Measurements from ENCODE around the gene KRT84.

Gene KRT84

DNA sequence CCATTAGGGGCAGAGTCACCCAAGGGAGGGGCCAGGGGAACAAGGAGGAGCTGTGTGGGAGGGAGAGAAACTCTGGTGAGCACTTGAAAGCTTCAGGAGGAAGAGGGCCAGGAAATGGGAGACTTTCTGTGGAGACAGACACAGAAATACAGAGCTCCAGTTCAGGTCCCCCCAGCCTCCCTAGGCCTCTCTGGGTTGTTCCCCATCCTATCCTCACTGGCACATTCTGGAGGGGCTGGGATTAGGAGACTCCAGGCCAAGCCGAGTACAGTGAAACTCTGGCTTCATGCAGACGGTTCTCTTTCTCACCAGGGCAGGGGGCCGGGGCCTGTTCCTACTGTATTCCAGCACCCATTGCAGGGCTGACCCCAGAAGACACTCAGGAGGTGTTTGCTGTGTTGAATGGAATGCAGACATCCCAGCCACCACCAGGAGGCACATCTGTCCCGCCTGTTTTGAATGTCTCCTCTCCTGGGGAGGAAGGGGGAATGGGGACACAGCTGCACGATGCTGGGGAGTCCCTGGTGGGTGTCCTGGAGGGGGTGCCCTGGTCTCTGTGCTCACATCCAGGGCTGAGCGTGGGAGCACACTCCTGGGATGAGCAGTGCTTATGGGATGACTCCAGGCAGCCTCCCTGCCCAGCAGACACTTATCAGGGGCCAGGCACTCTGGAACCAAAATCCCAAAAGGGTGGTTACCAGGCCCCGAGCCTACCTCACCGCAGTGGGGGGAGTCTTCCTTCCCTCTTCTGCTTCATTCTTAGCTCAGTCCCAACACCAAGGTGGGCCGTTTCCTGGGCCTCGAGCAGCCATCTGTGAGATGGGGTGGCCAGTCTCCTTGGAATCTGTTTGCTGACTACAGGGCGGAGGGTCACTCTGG is 5.5 kb upstream of the KRT84 start:
- H3K4me3 ChIP-seq: no peak overlapping the region
- H3K27ac ChIP-seq: peak overlapping the region in 20 of 21 experiments; percentile 0 to 77 (median 62)

DNA sequence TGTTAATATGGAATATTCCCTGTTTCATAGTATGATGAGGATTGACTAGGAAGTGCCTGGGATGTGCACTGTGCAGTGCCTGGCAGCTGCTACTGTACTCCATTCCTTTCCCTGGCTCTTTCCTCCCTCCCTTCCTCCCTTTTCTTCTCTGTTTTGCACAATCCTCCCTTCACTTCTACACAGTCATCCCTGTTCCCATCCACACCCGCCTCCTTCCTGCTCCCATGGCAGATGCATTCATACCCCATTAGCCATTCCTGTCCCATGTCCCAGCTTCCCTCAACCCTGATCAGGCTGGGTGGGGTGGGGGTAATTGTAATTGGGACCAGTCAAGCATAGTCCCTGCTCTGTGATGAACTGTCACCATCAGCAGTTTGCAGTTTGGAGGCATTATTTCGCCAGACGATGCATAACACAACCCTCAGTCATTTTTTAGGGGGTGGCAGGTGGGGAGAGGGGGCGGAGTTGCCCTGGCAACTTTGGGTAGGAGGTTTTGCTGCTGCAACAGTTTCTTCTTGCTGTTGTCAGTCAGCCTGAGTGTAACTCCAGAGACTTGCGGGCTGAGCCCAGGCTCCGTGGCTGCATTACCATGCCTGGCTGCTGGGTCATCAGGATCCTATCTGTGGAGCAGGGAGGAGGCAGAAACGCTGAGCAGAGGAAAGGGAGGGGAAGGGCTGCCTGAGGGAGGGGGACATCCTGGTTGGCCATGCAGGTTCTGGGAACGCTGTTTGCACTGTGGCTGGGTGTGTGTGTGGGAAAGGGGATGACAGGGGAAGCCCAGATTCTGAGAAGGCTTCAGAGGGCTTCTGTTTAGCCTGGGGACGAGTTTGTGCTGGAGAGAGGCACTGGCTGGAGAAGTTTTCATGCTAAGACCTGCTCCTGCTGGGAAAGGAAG is 4.1 kb upstream of the KRT84 start:
- peak overlapping the region in 17 of 21 experiments; percentile 2 to 77 (median 67) for H3K27ac ChIP-seq
- no peak overlapping the region for H3K4me3 ChIP-seq

DNA sequence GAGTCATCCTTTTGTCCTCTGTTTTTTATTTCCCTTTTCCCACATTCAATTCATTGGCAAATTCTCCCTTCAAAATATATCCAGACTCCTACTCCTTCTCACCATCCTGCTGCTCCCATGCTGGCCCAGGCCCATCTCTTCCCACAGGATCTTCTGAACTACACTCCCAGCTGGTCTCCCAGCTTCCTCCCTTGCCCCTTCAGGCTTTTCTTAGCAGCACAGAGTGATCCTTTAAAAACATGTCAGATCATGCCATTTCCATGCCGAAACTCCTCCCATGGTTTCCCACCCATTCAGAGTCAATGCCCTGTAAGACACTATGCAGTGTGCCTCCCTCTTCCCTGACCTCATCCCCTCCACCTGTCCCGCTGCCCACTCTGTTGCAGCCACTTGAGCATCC is 2.4 kb upstream of the KRT84 start:
- Histone ChIP-seq H3K4me3 (no peak overlapping the region), H3K27ac (peak overlapping the region in 5 of 21 experiments; percentile 1 to 29 (median 8))

DNA sequence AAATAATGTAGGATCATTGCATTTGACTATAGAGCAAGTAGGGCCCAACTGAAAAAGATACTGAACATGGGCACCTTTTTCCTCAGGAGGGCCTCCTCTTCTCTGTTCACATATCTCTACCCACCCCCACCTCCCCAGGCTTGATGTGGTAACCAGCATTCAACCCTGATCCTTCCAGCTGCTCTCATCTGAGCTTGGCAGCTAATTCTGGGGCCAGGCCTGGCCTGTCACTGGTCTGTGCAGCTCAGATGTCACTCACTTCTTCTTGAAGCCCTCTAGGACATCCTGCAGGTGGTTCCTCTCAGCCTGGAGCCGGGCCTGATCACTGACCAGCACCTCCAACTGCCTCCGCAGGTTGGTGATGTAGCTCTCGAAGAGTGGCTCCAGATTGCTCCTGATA is 2.1 kb downstream of the KRT84 start:
- Histone ChIP-seq H3K4me3 (no peak overlapping the region), H3K27ac (no peak overlapping the region)

DNA sequence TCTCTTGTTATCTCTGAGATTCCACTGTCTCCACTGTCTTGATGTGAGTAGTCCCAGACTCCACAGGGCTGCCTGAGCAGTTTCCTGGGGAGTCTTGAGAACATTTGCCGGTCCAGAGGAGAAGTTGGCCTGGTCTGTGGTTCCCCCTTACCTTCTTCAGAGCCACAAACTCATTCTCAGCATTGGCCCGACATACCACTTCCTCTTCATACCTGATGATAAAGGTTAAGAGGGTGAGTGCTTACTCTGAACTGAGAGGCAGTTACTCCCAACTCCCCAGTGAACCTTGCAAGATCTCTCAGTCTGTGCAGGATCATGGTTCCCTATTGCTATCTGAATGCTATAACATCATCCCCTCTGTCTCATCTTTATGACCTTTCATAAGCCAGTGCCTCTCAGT is 2.6 kb downstream of the KRT84 start:
- Histone ChIP-seq H3K27ac (no peak overlapping the region), H3K4me3 (no peak overlapping the region)

DNA sequence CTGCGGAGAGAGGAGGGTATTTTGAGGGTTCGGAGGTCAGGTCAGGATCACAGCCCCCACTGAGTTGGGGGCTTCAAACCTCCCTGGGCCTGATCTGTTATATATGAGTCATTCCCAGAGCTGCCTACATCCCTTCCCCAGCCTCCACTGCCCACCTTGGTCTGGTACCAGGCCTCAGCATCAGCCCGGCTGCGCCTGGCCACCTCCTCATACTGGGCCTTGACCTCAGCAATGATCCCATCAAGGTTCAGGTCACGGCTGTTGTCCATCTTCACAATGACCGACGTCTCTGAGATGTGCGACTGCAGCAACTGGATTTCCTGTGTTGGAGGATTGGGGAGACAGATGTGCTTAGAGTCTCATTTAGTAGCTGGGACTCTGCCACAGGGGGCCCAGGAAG is 4.2 kb downstream of the KRT84 start:
- H3K4me3 ChIP-seq: no peak overlapping the region
- no peak overlapping the region for H3K27ac ChIP-seq

DNA sequence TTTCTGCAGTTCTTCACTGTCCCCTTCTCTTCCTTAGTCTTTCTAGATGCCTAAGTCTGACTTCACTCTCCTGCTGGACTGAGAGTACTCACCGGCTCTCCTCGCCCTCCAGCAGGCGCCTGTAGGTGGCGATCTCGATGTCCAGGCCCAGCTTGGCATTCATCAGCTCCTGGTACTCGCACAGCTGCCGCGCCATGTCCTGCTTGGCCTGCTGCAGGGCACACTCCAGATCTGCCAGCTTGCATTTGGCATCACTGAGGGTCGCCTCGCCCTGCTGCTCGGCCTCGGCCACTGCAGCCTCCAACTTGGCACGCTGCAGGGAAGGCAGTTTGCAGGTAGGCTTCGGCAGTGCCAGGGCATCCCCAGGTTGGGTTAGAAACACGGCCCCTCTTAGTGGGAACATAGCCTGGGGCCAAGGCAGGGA is 5.2 kb downstream of the KRT84 start:
- Histone ChIP-seq H3K4me3 (no peak overlapping the region), H3K27ac (no peak overlapping the region)

DNA sequence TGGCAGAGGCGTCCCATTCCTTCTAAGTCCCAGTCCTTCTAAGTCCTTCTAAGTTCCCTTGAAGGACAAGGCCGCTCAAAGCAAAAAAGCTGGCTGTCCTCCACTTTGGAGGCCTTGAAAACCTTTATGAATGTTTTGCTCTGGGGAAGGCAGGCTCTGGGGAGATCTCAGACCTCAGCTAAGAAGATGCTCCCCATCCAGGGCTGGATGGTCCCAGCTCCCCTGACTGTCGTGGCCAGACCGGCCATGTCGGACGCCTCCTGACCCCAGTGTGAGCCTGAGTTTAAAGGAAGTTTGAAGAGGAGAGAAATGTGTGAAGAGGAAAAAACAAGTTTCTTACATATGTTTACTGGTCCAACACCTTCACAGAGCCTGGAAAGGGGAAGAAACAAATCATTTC is 5.9 kb downstream of the KRT84 start:
- Histone ChIP-seq H3K4me3 (no peak overlapping the region), H3K27ac (no peak overlapping the region)

DNA sequence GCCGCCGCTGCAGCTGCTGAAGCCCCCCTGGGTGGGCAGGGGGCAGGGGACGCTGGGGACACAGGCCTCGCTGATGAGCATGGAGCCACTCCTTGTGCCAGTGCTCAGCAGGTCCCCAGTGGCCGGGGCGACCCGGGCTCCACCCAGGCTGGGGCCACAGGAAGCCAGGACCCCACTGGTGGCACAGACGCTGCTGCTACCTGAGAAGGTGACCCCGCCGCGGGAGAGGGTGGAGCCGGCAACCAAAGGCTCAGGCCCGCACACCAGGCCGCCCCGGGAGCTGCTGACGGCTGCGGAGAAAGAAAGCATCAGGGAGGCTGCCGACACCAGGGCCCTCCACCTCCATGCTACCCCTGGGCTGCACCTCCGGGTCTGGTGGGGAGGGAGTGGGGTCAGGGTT is 7.4 kb downstream of the KRT84 start:
- H3K4me3 ChIP-seq: no peak overlapping the region
- no peak overlapping the region for H3K27ac ChIP-seq

DNA sequence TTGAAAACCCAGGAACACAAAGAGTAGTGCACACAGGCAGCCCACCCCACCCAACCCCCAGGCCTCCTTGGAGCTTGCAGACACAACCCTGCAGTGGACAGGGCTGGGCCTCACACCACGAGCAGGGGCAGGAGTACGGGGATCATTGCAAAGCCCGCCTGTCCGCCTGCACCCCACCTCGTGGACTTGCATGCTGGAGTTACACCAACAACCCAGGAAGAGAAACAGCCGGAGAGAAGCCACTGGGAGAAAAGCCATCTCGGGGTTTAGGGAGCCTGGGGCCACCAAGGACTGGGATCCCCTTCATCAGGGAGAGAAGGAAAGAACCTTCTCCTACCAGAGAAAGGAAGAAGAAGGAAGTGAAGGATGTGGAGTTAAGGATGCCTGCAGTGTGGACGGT is 8.2 kb downstream of the KRT84 start:
- no peak overlapping the region for H3K27ac ChIP-seq
- no peak overlapping the region for H3K4me3 ChIP-seq

DNA sequence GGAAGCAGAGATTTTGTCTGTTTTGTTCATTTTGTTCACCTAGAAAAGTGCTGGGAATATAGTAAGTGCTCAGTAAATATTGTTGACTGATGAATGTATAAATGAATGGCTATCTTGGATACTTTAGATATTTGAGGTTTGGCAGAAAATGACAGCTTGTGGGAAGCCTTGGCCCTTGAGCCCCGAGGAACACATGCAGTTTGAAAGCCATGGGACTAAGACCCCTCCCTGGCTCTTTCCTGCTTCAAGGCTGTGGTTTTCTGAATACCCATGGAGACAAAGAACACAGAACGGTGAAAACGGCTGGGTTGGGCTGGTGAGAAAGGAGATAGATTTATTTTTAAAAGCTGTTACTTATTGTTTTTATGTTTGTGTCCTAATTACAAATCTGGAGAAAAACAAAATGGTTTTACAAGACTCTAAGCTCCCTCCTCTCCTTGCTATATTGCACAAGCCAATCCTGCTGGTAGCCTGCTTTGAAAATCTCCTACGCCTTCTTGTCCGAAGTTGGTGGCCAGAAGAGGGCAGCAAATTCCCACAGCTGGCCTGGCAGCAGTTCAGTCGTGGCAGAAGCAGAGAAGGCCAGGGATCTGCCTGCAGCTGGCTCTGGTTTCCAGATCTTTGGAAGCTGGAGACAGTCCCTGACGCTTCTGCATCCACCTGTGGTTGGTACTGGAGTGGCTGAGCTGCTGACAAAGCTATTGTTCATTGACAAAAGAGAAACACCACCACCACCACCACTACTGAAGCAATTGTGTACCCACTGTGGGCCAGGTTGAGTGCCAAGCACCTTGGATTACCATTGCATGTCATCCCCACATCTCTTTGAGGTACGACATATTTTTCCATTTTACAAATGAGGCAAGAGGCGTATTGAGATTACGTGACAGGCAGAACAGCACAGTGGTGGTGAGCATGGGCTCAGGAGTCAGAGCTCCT is 13.0 kb downstream of the KRT84 start:
- no peak overlapping the region for H3K4me3 ChIP-seq
- peak overlapping the region in 5 of 21 experiments; percentile 2 to 78 (median 40) for H3K27ac ChIP-seq

DNA sequence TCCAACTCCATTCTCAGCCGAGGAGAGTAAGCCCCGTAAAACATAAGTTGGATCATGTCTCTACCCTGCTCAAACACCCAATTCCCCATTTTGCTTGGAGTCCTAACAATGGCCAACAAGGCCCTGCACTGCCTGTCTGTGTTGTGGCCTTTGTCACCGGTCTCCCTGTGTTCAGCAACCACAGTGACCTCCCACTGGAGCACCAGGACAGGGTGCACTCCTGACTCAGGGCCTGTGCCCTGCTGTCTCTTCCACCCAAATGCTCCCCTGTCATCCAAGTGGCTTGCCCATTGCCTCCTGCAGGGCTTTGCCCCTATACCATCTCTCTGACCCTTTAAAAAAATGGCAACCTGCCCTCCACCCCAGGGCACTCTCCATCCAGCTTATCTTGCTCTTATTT is 13.7 kb downstream of the KRT84 start:
- no peak overlapping the region for H3K4me3 ChIP-seq
- H3K27ac ChIP-seq: peak overlapping the region in 11 of 21 experiments; percentile 3 to 78 (median 25)

DNA sequence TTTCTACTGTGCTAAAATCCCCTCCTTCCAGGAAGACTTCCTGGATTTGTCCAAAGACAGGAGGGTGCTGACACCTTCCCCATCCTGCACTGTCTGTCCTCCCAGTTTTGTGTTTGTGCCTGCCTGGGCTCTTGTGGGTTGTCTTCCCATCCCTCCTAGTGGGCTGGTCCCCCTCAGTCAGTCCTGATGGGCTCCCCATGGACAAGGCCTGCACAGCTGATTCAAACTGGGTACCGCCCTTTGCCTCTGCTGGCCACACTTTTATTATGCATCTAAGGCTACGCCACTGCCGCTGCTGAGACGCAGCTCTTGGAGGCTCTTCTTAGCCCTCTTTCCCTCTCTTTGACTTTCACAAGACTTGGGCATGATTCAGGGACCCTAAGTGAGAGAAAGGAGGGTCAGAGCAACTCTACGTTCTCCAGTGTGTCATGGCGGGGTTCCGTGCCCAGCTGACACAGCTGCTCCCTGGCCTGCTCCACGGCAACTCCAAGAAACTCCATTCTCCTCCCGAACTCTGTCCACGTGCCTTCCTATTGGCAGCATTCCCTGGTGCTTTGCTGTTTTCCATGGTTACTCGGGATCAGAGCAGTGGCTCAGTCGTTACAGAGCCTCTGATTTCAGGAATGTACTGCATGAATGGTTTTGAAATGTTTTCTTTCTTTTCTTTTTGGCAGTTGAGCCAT is 14.4 kb downstream of the KRT84 start:
- peak overlapping the region in 11 of 21 experiments; percentile 8 to 78 (median 22) for H3K27ac ChIP-seq

DNA sequence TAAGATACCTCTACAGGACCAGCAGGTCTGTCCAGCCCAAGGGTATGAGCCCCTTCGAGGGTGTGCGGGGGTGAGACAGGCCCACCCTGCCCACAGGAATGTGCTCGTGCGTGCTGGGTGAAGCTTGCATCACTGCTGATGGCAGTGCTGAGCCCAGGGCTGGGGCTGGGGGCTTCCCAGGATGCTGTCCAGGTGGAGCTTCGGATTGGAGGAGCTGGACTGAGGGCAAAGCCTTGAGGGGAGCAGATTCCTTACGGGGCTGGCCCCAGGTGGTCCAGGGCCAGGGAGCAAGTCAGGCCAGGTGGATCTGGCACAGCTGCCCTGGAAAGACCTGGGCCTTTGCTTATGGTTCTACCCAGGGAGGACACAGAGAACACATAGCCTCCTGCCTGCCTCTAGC is 15.6 kb downstream of the KRT84 start:
- Histone ChIP-seq H3K4me3 (no peak overlapping the region), H3K27ac (no peak overlapping the region)

More for the DNA sequence above, 14.4 kb downstream of the KRT84 start:
- H3K4me3 ChIP-seq: no peak overlapping the region

DNA sequence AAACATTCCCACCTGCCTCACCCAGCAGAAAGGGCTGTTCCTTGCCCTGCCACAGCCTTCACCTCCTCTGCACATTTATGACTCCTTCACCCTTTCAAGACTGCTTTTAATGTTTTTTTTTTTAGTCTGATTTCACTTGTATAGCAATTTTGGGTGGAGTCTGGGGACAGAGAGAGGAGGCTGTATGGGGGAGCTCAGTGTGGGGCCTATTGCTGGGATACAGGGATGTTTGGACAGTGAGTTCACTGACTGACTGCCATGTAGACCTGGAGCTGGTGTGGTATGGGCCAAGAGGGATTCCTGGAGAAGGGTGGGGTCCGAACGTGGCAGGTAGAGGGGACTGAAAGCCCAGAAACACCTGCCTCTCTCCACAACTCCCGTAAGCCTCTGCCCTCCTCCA is 16.2 kb downstream of the KRT84 start:
- Histone ChIP-seq H3K4me3 (no peak overlapping the region), H3K27ac (no peak overlapping the region)

DNA sequence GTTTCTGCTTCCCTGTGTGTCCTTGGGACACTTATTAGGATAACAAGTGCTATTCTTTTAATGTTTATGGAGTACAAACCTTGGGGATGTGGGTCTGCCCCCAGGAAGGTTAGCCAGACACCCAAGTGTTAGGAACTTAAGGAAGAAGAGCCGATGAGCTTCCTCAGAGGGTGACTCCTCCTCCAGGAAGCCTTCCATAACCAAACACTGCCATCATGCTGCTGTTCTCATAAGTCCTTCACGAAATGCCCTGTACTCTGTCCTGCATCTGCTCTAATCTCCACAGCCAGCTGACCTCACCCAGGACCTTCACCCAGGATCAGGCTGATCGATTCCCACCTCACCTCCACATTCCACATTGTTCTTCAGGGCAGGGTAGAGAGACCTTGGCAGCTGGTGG is 16.9 kb downstream of the KRT84 start:
- Histone ChIP-seq H3K4me3 (no peak overlapping the region), H3K27ac (no peak overlapping the region)

DNA sequence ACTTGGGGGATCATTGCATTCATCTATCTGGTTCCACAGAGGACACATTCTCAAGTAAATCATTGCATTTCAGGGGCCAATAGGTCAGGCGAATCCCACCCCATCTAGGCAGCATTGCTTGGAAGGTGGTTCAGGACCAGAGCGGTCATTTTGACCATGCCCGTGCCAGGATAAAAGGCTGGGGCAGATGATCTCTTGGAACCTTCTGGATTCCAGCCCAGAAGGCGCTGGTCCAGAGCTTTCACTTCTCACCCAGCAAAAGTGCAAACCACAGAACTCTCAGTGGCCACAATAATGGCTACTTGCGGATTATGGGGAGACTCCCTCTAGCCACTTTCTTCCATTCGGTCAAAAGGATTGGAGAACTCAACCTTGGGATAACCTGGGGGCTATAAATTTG is 17.6 kb downstream of the KRT84 start:
- Histone ChIP-seq H3K27ac (no peak overlapping the region), H3K4me3 (no peak overlapping the region)

DNA sequence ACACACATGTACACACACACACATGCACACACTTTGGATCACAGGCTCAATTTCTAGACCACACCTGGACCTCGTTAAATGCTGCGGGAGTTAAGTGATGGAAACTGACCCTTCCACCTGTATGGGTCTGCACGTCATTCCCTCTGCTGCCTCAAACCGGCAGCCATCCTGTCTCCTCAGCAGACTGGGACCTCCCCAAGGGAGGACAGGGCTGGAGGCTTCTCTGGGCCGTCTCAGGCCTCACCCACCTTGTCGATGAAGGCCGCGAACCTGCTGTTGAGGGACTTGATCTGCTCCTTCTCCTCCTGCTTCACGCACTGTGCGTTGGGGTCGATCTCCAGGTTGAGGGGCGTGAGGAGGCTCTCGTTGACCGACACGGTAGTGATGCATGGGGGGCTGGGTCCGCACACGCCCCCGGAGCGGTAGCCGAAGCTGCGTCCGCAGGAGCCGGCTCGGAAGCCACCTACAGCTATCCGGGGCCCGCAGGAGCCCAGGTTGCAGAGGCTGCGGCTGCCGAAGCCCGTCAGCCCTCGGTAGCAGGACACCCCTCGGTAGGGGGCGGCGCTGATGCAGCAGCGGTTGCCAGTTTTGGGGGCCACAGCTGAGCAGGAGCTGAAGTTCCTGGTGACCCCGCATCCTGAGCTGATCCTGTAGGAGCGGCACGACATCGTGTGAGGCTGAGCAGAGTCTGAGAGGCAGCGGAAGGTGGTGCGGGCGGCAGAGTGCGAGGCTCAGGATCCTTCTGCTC is 18.5 kb downstream of the KRT84 start, which contains the start of gene KRT85:
KRT85 (minus strand) TSS at position 744 of the 748 bp plus-strand sequence; CDS start at position 668, 76 bp downstream.
- Histone ChIP-seq H3K4me3 (no peak within 1 kb of the TSS), H3K27ac (no peak within 1 kb of the TSS)
